Stomach (tissue), 9 donors: Measurements from ENCODE around the gene CPLX3. TPM values are rescaled to one million over a fixed set of nuclear protein-coding genes. Genes with fewer than 3 reads are reported as not detected.

Experiments
- DNase-seq, 2 donors: peaks; one replicate each; pipeline versions ENCODE4 v3.0.0 to v3.0.0-alpha.2; 2013 to 2019
- H3K27ac ChIP-seq, 5 donors: fragments of 200-600 bp in 4 of 5; sonication (generic) in 4 of 5; one replicate each; pipeline ENCODE4 v1.5.1; 2013 to 2019; ENCODE audit warnings: mild to moderate bottlenecking in 1 of 5, moderate library complexity in 1 of 5
- H3K27me3 ChIP-seq, 3 donors: fragments of 200-600 bp; sonication (generic); one replicate each; pipeline ENCODE4 v1.5.1; 2017 to 2019; ENCODE audit warnings: mixed run types in 1 of 3
- H3K36me3 ChIP-seq, 4 donors: fragments of 200-600 bp; sonication (generic); 1 replicate in 3 of 4; 2 replicates in 1 of 4; pipeline ENCODE4 v1.5.1; 2016 to 2019
- H3K4me1 ChIP-seq, 4 donors: fragments of 200-600 bp; sonication (generic); one replicate each; pipeline ENCODE4 v1.5.1; 2016 to 2019
- H3K4me3 ChIP-seq, 4 donors: fragments of 200-600 bp; sonication (generic) in 3 of 4; one replicate each; pipeline ENCODE4 v1.5.1; 2016 to 2019; ENCODE audit warnings: mild to moderate bottlenecking in 1 of 4
- H3K9me3 ChIP-seq, 4 donors: fragments of 200-600 bp; sonication (generic); one replicate each; pipeline ENCODE4 v1.5.1; 2016 to 2019
- CTCF ChIP-seq, 7 experiments: fragments of 450-650 bp in 4 of 7; fragments of 200-600 bp in 3 of 7; sonication (generic) in 3 of 7; IDR thresholded peaks; one replicate each; pipeline ENCODE4 v1.5.1; 2016 to 2019; ENCODE audit warnings: antibody characterized with exemption in 7 of 7, control low read depth in 2 of 7, mild to moderate bottlenecking in 1 of 7
- EP300 ChIP-seq: sonication (generic); formaldehyde crosslinking; IDR thresholded peaks from one replicate; pipeline ENCODE4 v1.6.1; 2017; ENCODE audit warnings: antibody characterized with exemption
- POLR2A ChIP-seq, 4 donors: fragments of 450-650 bp; IDR thresholded peaks; one replicate each; pipeline ENCODE4 v1.6.1; 2016; ENCODE audit warnings: antibody characterized with exemption in 4 of 4, control low read depth in 2 of 4, mild to moderate bottlenecking in 1 of 4, moderate library complexity in 1 of 4
- POLR2AphosphoS5 ChIP-seq, 3 donors: sonication (generic); formaldehyde crosslinking; IDR thresholded peaks; one replicate each; pipeline ENCODE4 v1.6.1; 2016; ENCODE audit warnings: antibody characterized with exemption in 3 of 3
- WGBS, 5 donors: extraction: QIAGEN DNeasy Blood & Tissue Kit in 3 of 5; methylation state at CpG; one replicate each; pipeline versions ENCODE4 v1.1.5 to v1.1.7; 2013 to 2018; 5-methylcytosine and 5-hydroxymethylcytosine counted together
- intact Hi-C: fragments of 100-400 bp; cut with DNase I; formaldehyde crosslinking; loops from one replicate; pipeline ENCODE4 v1.15.1; 2023; ENCODE audit warnings: low total_unique reads
- polyA plus RNA-seq, 3 donors: library from polyadenylated mRNA; stranded (reverse); fragments of 200-250 nt; gene quantifications; one replicate each; pipeline ENCODE4 v1.2.3, GENCODE V29; 2013
- total RNA-seq, 5 donors: library from RNA; depleted of rRNA; stranded (reverse); fragments of >200 nt; gene quantifications; one replicate each; pipeline versions ENCODE4 v1.1.0 to v1.2.3, GENCODE V29; 2014 to 2016
- donor health status: healthy with polysubstance abuse.
- donor health status: Bipolar disorder and iron deficiency.
- donor health status: healthy.

CPLX3 gene
- total and polyA plus RNA-seq, 8 donors = 0.61 to 57.8 (median 19.4) TPM; not detected in 4

DNA sequence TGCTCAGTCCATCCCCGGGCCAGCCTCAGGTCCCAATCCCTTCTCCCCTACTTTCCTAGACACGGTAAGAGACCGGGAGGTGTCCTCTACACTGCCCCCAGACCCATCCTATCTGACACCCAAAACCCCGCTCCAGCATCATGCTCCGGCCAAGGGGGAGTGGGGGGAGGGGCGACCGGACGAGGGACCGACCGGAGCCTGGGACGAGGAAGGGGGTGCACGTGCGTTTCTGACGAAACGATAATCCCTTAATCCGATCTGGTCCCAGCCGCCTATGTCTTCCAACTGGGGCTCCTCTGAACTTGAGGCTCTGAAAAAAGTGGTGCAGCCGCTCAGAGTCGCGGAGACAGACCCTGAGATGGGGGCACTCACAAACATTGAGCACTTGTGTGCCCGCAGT is 494 bp downstream of the CPLX3 start:
- Histone ChIP-seq H3K4me1 (peaks cover 3 to 20% (median 6%) of the 10 kb centered on the region in 4 donors), H3K4me3 (no peak overlapping the region), H3K27me3 (peaks cover 0 to 52% (median 29%) of the 10 kb centered on the region in 3 donors), H3K36me3 (no peaks in the 10 kb centered on the region), H3K27ac (no peak overlapping the region), H3K9me3 (no peaks in the 10 kb centered on the region)
- DNase-seq = no peak
- TF ChIP-seq EP300 (no peak), CTCF (IDR thresholded peaks at IDR 0.05) (no peak), POLR2AphosphoS5 (IDR thresholded peaks at IDR 0.05) (no peak), POLR2A (IDR thresholded peaks at IDR 0.05) (no peak)
- intact Hi-C loops = no loop called here
- 15 to 25% (median 21%) methylated on average over 17 to 21 of the region's 21 CpGs for WGBS, 5 donors

DNA sequence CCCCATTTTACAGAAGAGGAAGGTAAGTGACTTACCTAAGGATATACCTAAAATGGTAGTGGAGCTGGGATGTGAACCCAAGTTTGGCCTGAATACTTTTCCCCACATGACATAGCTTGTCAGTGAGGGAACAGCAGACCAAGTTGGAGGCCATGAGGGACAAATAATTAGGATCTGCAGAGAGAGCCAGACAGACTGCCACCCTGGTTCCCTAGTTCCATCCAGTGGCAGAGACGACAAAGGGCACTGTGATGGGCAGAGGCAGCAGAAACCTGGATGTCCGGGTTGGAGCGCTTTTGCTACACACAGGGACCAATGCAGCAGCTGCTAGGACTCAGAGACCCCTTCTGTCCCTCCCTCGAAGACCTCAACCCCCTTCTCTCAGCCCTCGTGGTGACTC is 1.2 kb downstream of the CPLX3 start:
- H3K27me3 ChIP-seq = peaks cover 0 to 52% (median 29%) of the 10 kb centered on the region in 3 donors
- TF ChIP-seq POLR2A (IDR thresholded peaks at IDR 0.05) = no peak
- TF ChIP-seq EP300 = no peak
- no peak for TF ChIP-seq POLR2AphosphoS5 (IDR thresholded peaks at IDR 0.05)
- TF ChIP-seq CTCF (IDR thresholded peaks at IDR 0.05) = no peak
- H3K4me1 ChIP-seq = peaks cover 3 to 24% (median 6%) of the 10 kb centered on the region in 4 donors
- no peak overlapping the region for H3K27ac ChIP-seq
- H3K4me3 ChIP-seq = no peak overlapping the region
- no peak for DNase-seq
- WGBS, 5 donors = 42 to 60% (median 54%) methylated on average over 5 of the region's 5 CpGs
- no peaks in the 10 kb centered on the region for H3K36me3 ChIP-seq
- intact Hi-C loops = no loop called here
- H3K9me3 ChIP-seq = no peaks in the 10 kb centered on the region

GRCh38 chr15:74828835-74829234 is 2.4 kb downstream of the CPLX3 start:
- H3K27ac ChIP-seq = no peak overlapping the region
- H3K27me3 ChIP-seq = peaks cover 0 to 52% (median 29%) of the 10 kb centered on the region in 3 donors
- no peak for TF ChIP-seq CTCF (IDR thresholded peaks at IDR 0.05)
- TF ChIP-seq POLR2A (IDR thresholded peaks at IDR 0.05) = no peak
- TF ChIP-seq POLR2AphosphoS5 (IDR thresholded peaks at IDR 0.05) = no peak
- no peak for TF ChIP-seq EP300
- H3K4me3 ChIP-seq = no peak overlapping the region
- H3K9me3 ChIP-seq = no peaks in the 10 kb centered on the region
- no peaks in the 10 kb centered on the region for H3K36me3 ChIP-seq
- peaks cover 3 to 24% (median 6%) of the 10 kb centered on the region in 4 donors for H3K4me1 ChIP-seq
- 59 to 79% (median 61%) methylated on average over 6 of the region's 6 CpGs for WGBS, 5 donors
- no peak for DNase-seq
- intact Hi-C loops = no loop called here

GRCh38 chr15:74829486-74829885 is 3.1 kb downstream of the CPLX3 start:
- Histone ChIP-seq H3K27ac (no peak overlapping the region), H3K36me3 (no peaks in the 10 kb centered on the region), H3K4me3 (no peak overlapping the region), H3K4me1 (peaks cover 3 to 24% (median 6%) of the 10 kb centered on the region in 4 donors), H3K9me3 (no peaks in the 10 kb centered on the region), H3K27me3 (peaks cover 0 to 52% (median 29%) of the 10 kb centered on the region in 3 donors)
- no peak for DNase-seq
- no peak for TF ChIP-seq POLR2A (IDR thresholded peaks at IDR 0.05)
- 62 to 76% (median 69%) methylated on average over 3 of the region's 3 CpGs for WGBS, 5 donors
- intact Hi-C loops = no loop called here

GRCh38 chr15:74829991-74830390 is 3.6 kb downstream of the CPLX3 start:
- H3K27me3 ChIP-seq = peaks cover 0 to 50% (median 29%) of the 10 kb centered on the region in 3 donors
- intact Hi-C loops = no loop called here

More at GRCh38 chr15:74829991-74830390, 3.6 kb downstream of the CPLX3 start:
- DNase-seq = no peak
- Histone ChIP-seq H3K4me3 (no peak overlapping the region), H3K27ac (no peak overlapping the region), H3K4me1 (peaks cover 3 to 24% (median 6%) of the 10 kb centered on the region in 4 donors), H3K36me3 (no peaks in the 10 kb centered on the region), H3K9me3 (no peaks in the 10 kb centered on the region)
- WGBS, 5 donors = 45 to 71% (median 61%) methylated on average over 6 of the region's 6 CpGs
- TF ChIP-seq EP300 (no peak), CTCF (IDR thresholded peaks at IDR 0.05) (no peak), POLR2AphosphoS5 (IDR thresholded peaks at IDR 0.05) (no peak), POLR2A (IDR thresholded peaks at IDR 0.05) (no peak)
